Gastrocnemius medialis (tissue), 4 donors: ENCODE results near the gene TMCC2. TPM values are rescaled to one million over a fixed set of nuclear protein-coding genes. Genes with fewer than 3 reads are reported as not detected.
A peak's percentile ranks its signal among the peaks of the same experiment; 100 is the strongest.

ENCODE experiments used
- ATAC-seq, 2 donors: fragments of 150-250 bp; one replicate each; pipeline ENCODE4 v1.9.1; 2016
- DNase-seq, 2 donors: peaks; one replicate each; pipeline ENCODE4 v3.0.0-alpha.2; 2019
- H3K27ac ChIP-seq, 4 donors: fragments of 200-600 bp; sonication (generic); 1 replicate in 1 of 4; 2 replicates in 3 of 4; pipeline ENCODE4 v1.5.1; 2016 to 2018; ENCODE audit warnings: mild to moderate bottlenecking in 2 of 4, moderate library complexity in 1 of 4
- H3K27me3 ChIP-seq, 3 donors: fragments of 200-600 bp; sonication (generic) in 2 of 3; 1 replicate in 1 of 3; 2 replicates in 2 of 3; pipeline versions ENCODE4 v1.5.1 to v1.6.0; 2016 to 2019; ENCODE audit warnings: mild to moderate bottlenecking in 1 of 3, moderate library complexity in 1 of 3
- H3K36me3 ChIP-seq, 2 donors: fragments of 200-600 bp; sonication (generic) in 1 of 2; one replicate each; pipeline ENCODE4 v1.5.1; 2017 to 2018
- H3K4me1 ChIP-seq, 2 donors: fragments of 200-600 bp; sonication (generic) in 1 of 2; one replicate each; pipeline ENCODE4 v1.5.1; 2016 to 2017; ENCODE audit warnings: mild to moderate bottlenecking in 2 of 2
- H3K4me3 ChIP-seq, 4 donors: fragments of 200-600 bp; sonication (generic) in 3 of 4; 1 replicate in 1 of 4; 2 replicates in 3 of 4; pipeline ENCODE4 v1.5.1; 2016 to 2019; ENCODE audit warnings: mild to moderate bottlenecking in 2 of 4
- H3K9me3 ChIP-seq, 3 donors: fragments of 200-600 bp; sonication (generic) in 2 of 3; 1 replicate in 1 of 3; 2 replicates in 2 of 3; pipeline ENCODE4 v1.5.1; 2016 to 2019
- CTCF ChIP-seq, 5 experiments: fragments of 450-650 bp in 3 of 5; fragments of 200-600 bp in 2 of 5; sonication (generic) in 2 of 5; IDR thresholded peaks in 4 of 5; conservative IDR thresholded peaks in 1 of 5; 1 replicate in 4 of 5; 2 replicates in 1 of 5; pipeline ENCODE4 v1.5.1; 2016 to 2019; ENCODE audit warnings: antibody characterized with exemption in 5 of 5, mild to moderate bottlenecking in 3 of 5, moderate library complexity in 3 of 5
- POLR2A ChIP-seq, 2 donors: fragments of 450-650 bp; IDR thresholded peaks; one replicate each; pipeline ENCODE4 v1.6.1; 2017; ENCODE audit warnings: antibody characterized with exemption in 2 of 2, mild to moderate bottlenecking in 2 of 2, moderate library complexity in 2 of 2
- in situ Hi-C, 4 donors: fragments of 200-750 bp; cut with MboI; loops; one replicate each; pipeline versions ENCODE4 v1.15.0 to v1.8.0; 2017; ENCODE audit warnings: low sequenced_read_pairs in 4 of 4
- intact Hi-C: fragments of 100-400 bp; cut with DNase I; formaldehyde crosslinking; loops from one replicate; pipeline ENCODE4 v1.15.1; 2023; ENCODE audit warnings: low total_unique reads
- total RNA-seq, 4 donors: library from RNA; depleted of rRNA; stranded (reverse); fragments of >200 nt; gene quantifications; one replicate each; pipeline versions ENCODE4 v1.1.0 to v1.2.3, GENCODE V29; 2016

TMCC2 gene
- total RNA-seq, 4 donors from 2014 or later: 1.1 to 7.6 (median 5.6) TPM

DNA sequence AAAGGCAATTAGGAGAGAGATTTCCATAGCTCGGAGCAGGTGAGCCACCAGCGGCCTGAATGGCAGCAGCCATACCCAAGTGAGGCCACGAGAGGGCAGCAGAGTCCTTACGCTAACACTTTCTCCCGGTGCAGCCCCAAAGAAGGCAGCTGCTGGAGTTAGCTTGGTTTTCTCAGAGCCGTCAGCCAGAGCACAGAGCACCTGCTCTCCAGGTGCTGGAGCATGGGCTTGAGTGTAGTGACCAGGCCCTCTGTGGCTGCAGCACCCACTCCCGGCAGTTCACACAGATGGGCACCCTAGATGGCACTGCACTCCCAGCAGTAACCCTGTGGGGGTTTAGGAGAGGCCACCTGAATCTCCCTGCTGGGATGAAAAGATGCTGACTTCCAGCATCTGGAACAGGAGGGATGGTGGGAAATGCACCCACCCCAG is 45.8 kb downstream of the TMCC2 start:
- peaks cover 0 to 5% of the 10 kb centered on the region in 2 donors for H3K36me3 ChIP-seq
- H3K4me1 ChIP-seq: peaks cover 17 to 27% of the 10 kb centered on the region in 2 donors
- intact Hi-C loops (loop anchor here (1.0 kb wide), 1 partner anchor 52 kb away; no protein-coding TSS in a partner anchor), in situ Hi-C loops (loop anchor here in 2 of 4 donors (5.0 to 25.0 kb wide), 2 partner anchors 54 to 286 kb away; no protein-coding TSS in a partner anchor)
- no peak overlapping the region for H3K4me3 ChIP-seq
- no peaks in the 10 kb centered on the region for H3K27me3 ChIP-seq
- ATAC-seq (peak; percentile 62 to 70), DNase-seq (peak; percentile 77 to 79)
- TF ChIP-seq CTCF (IDR thresholded peaks at IDR 0.05 in 4 of 5, conservative IDR thresholded peaks at IDR 0.05 in 1 of 5) (peak; percentile 96 to 100 (median 98)), POLR2A (IDR thresholded peaks at IDR 0.05) (no peak)
- no peak overlapping the region for H3K27ac ChIP-seq
- no peaks in the 10 kb centered on the region for H3K9me3 ChIP-seq

DNA sequence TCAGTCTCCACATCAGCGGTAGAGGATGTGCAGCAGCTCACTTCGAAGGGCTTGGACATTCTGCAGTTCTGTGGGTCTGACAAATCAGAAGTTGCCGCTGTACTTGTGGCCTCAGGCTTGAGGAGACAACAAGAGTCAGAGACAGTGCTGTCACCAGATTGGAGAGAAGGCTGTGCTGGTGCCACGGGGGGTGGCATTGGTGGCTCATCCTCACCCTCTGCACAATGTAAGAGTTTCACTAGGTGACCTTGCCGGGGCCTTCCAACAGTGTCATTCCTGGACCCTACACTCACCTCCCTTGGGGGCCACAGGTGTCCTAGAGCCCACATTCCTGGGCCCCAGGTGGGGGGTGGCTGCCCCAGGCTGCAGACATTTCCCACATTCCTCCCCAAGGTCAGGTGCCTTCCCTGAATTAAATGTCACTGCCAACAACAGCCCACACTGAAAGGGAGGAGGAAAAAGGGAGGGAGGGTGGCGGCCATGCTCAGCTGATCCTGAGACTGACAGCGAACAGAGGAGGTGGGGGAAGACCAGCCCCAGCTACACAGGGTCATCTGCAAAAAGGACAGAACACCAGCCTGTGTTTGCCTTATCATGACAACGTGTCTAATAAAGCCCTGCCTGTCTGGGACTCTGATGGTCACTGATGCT is 46.4 kb downstream of the TMCC2 start:
- DNase-seq (no peak), ATAC-seq (no peak)
- intact Hi-C loops: no loop called here
- Histone ChIP-seq H3K4me3 (no peak overlapping the region), H3K36me3 (peaks cover 0 to 5% of the 10 kb centered on the region in 2 donors), H3K9me3 (no peaks in the 10 kb centered on the region), H3K27me3 (no peaks in the 10 kb centered on the region), H3K27ac (no peak overlapping the region), H3K4me1 (peaks cover 17 to 27% of the 10 kb centered on the region in 2 donors)
- no peak for TF ChIP-seq CTCF (IDR thresholded peaks at IDR 0.05 in 4 of 5, conservative IDR thresholded peaks at IDR 0.05 in 1 of 5)
- TF ChIP-seq POLR2A (IDR thresholded peaks at IDR 0.05): no peak
- in situ Hi-C loops: loop anchor here in 2 of 4 donors (5.0 to 25.0 kb wide), 2 partner anchors 53 to 287 kb away; no protein-coding TSS in a partner anchor

DNA sequence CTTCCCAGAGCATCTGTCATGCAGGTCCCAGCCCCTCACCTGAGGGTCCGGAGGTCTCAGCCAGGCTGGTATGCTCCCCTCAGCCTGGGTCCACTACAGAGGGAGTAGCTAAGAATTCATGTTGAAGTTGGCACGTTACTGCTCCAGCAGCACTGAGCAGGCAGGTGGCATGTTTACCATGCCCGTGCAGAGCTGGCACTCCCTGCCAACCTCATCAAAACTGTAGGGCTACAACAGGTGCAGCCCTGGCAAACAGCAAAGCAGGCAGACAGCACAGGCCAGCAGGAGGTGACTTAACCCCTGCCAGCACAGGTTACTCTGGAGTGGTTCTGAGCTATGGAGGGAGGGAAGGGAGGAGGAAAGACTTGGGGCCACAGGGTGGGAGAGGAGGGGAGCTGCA is 47.4 kb downstream of the TMCC2 start:
- no peak overlapping the region for H3K4me3 ChIP-seq
- DNase-seq: peak; percentile 39 to 46
- H3K36me3 ChIP-seq: no peaks in the 10 kb centered on the region
- in situ Hi-C loops: loop anchor here in 2 of 4 donors (5.0 kb wide), 2 partner anchors 47 to 52 kb away; partner anchors contain the start of gene NUAK2 (in 1 of the 2)
- H3K27ac ChIP-seq: no peak overlapping the region
- no peaks in the 10 kb centered on the region for H3K27me3 ChIP-seq
- H3K4me1 ChIP-seq: peaks cover 17 to 25% of the 10 kb centered on the region in 2 donors
- intact Hi-C loops: no loop called here
- no peaks in the 10 kb centered on the region for H3K9me3 ChIP-seq
- ATAC-seq: no peak
- TF ChIP-seq CTCF (IDR thresholded peaks at IDR 0.05 in 4 of 5, conservative IDR thresholded peaks at IDR 0.05 in 1 of 5) (no peak), POLR2A (IDR thresholded peaks at IDR 0.05) (no peak)

DNA sequence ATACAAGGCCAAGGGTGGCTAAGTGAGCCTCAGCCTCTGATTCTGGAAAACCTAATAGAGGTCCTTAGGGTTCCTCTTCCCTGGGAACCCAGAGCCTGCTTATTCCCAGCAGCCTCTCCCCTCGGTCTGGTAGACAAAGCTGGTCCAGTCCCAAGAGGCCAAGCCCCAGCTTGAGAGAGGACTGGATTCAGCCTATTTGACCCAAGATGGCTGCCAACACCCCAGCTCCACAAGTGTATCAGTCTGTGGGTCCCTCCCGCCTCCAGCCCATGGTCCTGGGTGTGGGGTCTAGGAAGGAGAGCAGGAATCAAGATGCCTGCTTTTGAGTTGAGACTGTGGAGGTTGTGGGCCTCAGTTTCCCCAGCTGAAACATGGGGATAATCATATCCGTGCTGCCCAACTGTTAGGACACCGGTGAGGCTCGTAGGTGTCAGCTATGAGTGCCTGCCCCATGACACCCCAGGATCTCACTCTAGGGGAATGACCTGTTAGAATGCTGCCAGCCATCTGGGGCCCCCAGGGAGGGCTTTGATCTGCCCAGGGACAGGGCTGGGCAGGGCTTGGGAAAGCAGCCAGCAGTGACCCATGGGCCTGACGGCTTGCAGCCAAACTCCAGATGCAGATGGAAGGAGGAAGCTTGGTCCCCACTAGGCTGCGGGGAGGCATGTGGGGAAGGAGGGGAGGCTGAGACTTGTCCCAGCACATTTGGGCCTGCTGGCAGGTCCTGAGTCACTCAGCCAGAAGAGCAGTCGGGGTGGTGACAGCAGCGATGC is 48.4 kb downstream of the TMCC2 start:
- DNase-seq: no peak
- ATAC-seq: no peak
- in situ Hi-C loops: loop anchor here in 2 of 4 donors (5.0 kb wide), 2 partner anchors 46 to 51 kb away; partner anchors contain the start of gene NUAK2 (in 1 of the 2)

More for the DNA sequence above, 48.4 kb downstream of the TMCC2 start:
- H3K4me3 ChIP-seq: no peak overlapping the region
- H3K27ac ChIP-seq: no peak overlapping the region
- intact Hi-C loops: no loop called here
- no peaks in the 10 kb centered on the region for H3K36me3 ChIP-seq
- no peaks in the 10 kb centered on the region for H3K27me3 ChIP-seq
- TF ChIP-seq CTCF (IDR thresholded peaks at IDR 0.05 in 4 of 5, conservative IDR thresholded peaks at IDR 0.05 in 1 of 5) (no peak), POLR2A (IDR thresholded peaks at IDR 0.05) (no peak)
- peaks cover 11 to 15% of the 10 kb centered on the region in 2 donors for H3K4me1 ChIP-seq
- no peaks in the 10 kb centered on the region for H3K9me3 ChIP-seq
